ENCODE data around the gene ALOXE3. TPM values are rescaled to one million over a fixed set of nuclear protein-coding genes. Genes with fewer than 3 reads are reported as not detected.

Gene ALOXE3
- total and polyA plus RNA-seq, 2 experiments from 2014 or later, result 0.10 to 0.27 TPM

- peaks cover 30% of the 10 kb centered on the region for H3K27me3 Mint-ChIP-seq (ENCODE audit: insufficient read depth, low read depth, poor library complexity)
- peaks cover 52% of the 10 kb centered on the region for H3K27me3 ChIP-seq (ENCODE audit: insufficient read depth)
- no peaks in the 10 kb centered on the region for H3K9me2 ChIP-seq (ENCODE audit: insufficient read depth)
- H3K27ac ChIP-seq (ENCODE audit: low read depth), result no peak overlapping the region; the same call in 1 of the 2 replicates
- H3K36me3 Mint-ChIP-seq (ENCODE audit: low read depth), result no peaks in the 10 kb centered on the region
- no peaks in the 10 kb centered on the region for H4K20me1 ChIP-seq (replicated peaks; ENCODE audit: insufficient read depth)
- peak; percentile 34; the same call in 1 of the 2 replicates for TF ChIP-seq POLR2AphosphoS5 (IDR thresholded peaks at IDR 0.05; ENCODE audit: low read depth)
- TF ChIP-seq, protein P1, sequence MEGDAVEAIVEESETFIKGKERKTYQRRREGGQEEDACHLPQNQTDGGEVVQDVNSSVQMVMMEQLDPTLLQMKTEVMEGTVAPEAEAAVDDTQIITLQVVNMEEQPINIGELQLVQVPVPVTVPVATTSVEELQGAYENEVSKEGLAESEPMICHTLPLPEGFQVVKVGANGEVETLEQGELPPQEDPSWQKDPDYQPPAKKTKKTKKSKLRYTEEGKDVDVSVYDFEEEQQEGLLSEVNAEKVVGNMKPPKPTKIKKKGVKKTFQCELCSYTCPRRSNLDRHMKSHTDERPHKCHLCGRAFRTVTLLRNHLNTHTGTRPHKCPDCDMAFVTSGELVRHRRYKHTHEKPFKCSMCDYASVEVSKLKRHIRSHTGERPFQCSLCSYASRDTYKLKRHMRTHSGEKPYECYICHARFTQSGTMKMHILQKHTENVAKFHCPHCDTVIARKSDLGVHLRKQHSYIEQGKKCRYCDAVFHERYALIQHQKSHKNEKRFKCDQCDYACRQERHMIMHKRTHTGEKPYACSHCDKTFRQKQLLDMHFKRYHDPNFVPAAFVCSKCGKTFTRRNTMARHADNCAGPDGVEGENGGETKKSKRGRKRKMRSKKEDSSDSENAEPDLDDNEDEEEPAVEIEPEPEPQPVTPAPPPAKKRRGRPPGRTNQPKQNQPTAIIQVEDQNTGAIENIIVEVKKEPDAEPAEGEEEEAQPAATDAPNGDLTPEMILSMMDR (conservative IDR thresholded peaks at IDR 0.05; ENCODE audit: low read depth in 2 of 2), result no peak
- TF ChIP-seq STAT1 (IDR thresholded peaks at IDR 0.05; ENCODE audit: unreplicated experiment), result no peak
- no peak for TF ChIP-seq EZH2 (IDR thresholded peaks at IDR 0.05; ENCODE audit: low read depth, unreplicated experiment)
- no peak for TF ChIP-seq NANOG (IDR thresholded peaks at IDR 0.05; ENCODE audit: borderline replicate concordance)
- TF ChIP-seq CREB1 (CRISPR knock-in tag; IDR thresholded peaks at IDR 0.05; ENCODE audit: low read depth), result 0 out of 2 replicates have a peak, but pooled peaks have one; percentile 6
- TF ChIP-seq ZNF462 (CRISPR knock-in tag; IDR thresholded peaks at IDR 0.05), result no peak
- TF ChIP-seq ZNF331 (CRISPR knock-in tag; IDR thresholded peaks at IDR 0.05; ENCODE audit: low read depth), result no peak
- no peak for TF ChIP-seq JUNB (IDR thresholded peaks at IDR 0.05; ENCODE audit: unreplicated experiment)
- no peaks in the 10 kb centered on the region; the same call in 2 of the 3 replicates for H3K9me3 Mint-ChIP-seq
- H3K4me1 ChIP-seq (ENCODE audit: insufficient read depth), result peaks cover 21% of the 10 kb centered on the region
- H3K4me1 Mint-ChIP-seq, result peaks cover 13% of the 10 kb centered on the region
- peak; percentile 88 for ATAC-seq
- H3K79me2 ChIP-seq (replicated peaks; ENCODE audit: insufficient read depth), result no peaks in the 10 kb centered on the region
- H3K27ac Mint-ChIP-seq, result peak overlapping the region; percentile 77; the same call in 1 of the 2 replicates
- peak overlapping the region; percentile 35; the same call in 1 of the 2 replicates for H3K4me3 ChIP-seq
- H3K4me3 Mint-ChIP-seq, result peak overlapping the region; percentile 34
- H3K4me2 ChIP-seq, result peak overlapping the region; percentile 66
- peak overlapping the region; percentile 86 for H2AFZ ChIP-seq
- H3F3A ChIP-seq (replicated peaks; ENCODE audit: low read depth), result peaks cover 19% of the 10 kb centered on the region
- H3K36me3 ChIP-seq (ENCODE audit: insufficient read depth), result no peaks in the 10 kb centered on the region
- peak; percentile 89 for DNase-seq (ENCODE audit: low spot score)
These were observed 15.1 kb upstream of the ALOXE3 start for GRCh38 chr17:8133399-8133798.

All from GM23338 (cell line).